Measurements from ENCODE around the gene LGI1. TPM values are rescaled to one million over a fixed set of nuclear protein-coding genes. Genes with fewer than 3 reads are reported as not detected.

Gene LGI1
- total RNA-seq, 1 donor from 2014 or later, result 0.26 TPM

GRCh38 chr10:93749218-93749799 is 8.4 kb upstream of the LGI1 start:
- peaks cover 11% of the 10 kb centered on the region for H3K4me1 Mint-ChIP-seq (ENCODE audit: unreplicated experiment)

GRCh38 chr10:93751124-93751523 is 6.6 kb upstream of the LGI1 start:
- H3K4me1 Mint-ChIP-seq (ENCODE audit: unreplicated experiment), result peaks cover 11% of the 10 kb centered on the region
- H3K27ac Mint-ChIP-seq (ENCODE audit: unreplicated experiment), result no peak overlapping the region
- H3K4me3 Mint-ChIP-seq (ENCODE audit: unreplicated experiment), result no peak overlapping the region
- no peaks in the 10 kb centered on the region for H3K27me3 Mint-ChIP-seq (ENCODE audit: unreplicated experiment)
- DNase-seq (ENCODE audit: low spot score), result no peak
- TF ChIP-seq, protein P1, sequence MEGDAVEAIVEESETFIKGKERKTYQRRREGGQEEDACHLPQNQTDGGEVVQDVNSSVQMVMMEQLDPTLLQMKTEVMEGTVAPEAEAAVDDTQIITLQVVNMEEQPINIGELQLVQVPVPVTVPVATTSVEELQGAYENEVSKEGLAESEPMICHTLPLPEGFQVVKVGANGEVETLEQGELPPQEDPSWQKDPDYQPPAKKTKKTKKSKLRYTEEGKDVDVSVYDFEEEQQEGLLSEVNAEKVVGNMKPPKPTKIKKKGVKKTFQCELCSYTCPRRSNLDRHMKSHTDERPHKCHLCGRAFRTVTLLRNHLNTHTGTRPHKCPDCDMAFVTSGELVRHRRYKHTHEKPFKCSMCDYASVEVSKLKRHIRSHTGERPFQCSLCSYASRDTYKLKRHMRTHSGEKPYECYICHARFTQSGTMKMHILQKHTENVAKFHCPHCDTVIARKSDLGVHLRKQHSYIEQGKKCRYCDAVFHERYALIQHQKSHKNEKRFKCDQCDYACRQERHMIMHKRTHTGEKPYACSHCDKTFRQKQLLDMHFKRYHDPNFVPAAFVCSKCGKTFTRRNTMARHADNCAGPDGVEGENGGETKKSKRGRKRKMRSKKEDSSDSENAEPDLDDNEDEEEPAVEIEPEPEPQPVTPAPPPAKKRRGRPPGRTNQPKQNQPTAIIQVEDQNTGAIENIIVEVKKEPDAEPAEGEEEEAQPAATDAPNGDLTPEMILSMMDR (IDR thresholded peaks at IDR 0.05; ENCODE audit: unreplicated experiment), result no peak
- no peaks in the 10 kb centered on the region for H3K9me3 Mint-ChIP-seq (ENCODE audit: unreplicated experiment)
- no peaks in the 10 kb centered on the region for H3K36me3 Mint-ChIP-seq (ENCODE audit: low read depth, unreplicated experiment)

More at GRCh38 chr10:93749218-93749799, 8.4 kb upstream of the LGI1 start:
- no peak for DNase-seq (ENCODE audit: low spot score)
- no peaks in the 10 kb centered on the region for H3K9me3 Mint-ChIP-seq (ENCODE audit: unreplicated experiment)
- TF ChIP-seq, protein P1 (IDR thresholded peaks at IDR 0.05; ENCODE audit: unreplicated experiment), result no peak
- H3K27ac Mint-ChIP-seq (ENCODE audit: unreplicated experiment), result no peak overlapping the region
- no peaks in the 10 kb centered on the region for H3K27me3 Mint-ChIP-seq (ENCODE audit: unreplicated experiment)
- no peak overlapping the region for H3K4me3 Mint-ChIP-seq (ENCODE audit: unreplicated experiment)
- no peaks in the 10 kb centered on the region for H3K36me3 Mint-ChIP-seq (ENCODE audit: low read depth, unreplicated experiment)

DNA sequence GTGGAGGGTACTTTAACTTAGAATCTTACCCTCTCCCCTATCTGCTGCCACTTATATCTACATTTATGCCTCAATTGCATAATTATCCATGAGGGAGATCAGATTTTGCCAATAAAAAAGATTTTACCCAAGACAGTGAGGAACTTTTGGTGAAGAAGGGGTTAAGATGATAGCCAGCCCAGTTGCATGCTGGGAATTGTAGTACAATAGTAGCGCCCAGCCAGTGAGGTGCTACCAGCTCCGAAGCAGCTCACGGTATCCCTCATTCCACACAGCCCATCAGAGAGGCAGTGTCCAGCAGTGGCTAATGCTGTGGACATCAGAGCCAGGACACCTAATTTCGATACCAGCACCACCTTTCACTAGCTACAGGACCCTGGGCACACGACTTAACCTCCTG is 5.9 kb upstream of the LGI1 start:
- H3K9me3 Mint-ChIP-seq (ENCODE audit: unreplicated experiment), result no peaks in the 10 kb centered on the region
- TF ChIP-seq, protein P1 (IDR thresholded peaks at IDR 0.05; ENCODE audit: unreplicated experiment), result no peak
- peaks cover 13% of the 10 kb centered on the region for H3K4me1 Mint-ChIP-seq (ENCODE audit: unreplicated experiment)
- DNase-seq (ENCODE audit: low spot score), result peak; percentile 33
- H3K36me3 Mint-ChIP-seq (ENCODE audit: low read depth, unreplicated experiment), result no peaks in the 10 kb centered on the region
- H3K4me3 Mint-ChIP-seq (ENCODE audit: unreplicated experiment), result no peak overlapping the region
- no peak overlapping the region for H3K27ac Mint-ChIP-seq (ENCODE audit: unreplicated experiment)
- no peaks in the 10 kb centered on the region for H3K27me3 Mint-ChIP-seq (ENCODE audit: unreplicated experiment)

GRCh38 chr10:93752761-93753160 is 5.0 kb upstream of the LGI1 start:
- DNase-seq (ENCODE audit: low spot score), result no peak
- H3K9me3 Mint-ChIP-seq (ENCODE audit: unreplicated experiment), result no peaks in the 10 kb centered on the region
- peaks cover 16% of the 10 kb centered on the region for H3K4me1 Mint-ChIP-seq (ENCODE audit: unreplicated experiment)
- no peak overlapping the region for H3K27ac Mint-ChIP-seq (ENCODE audit: unreplicated experiment)
- H3K27me3 Mint-ChIP-seq (ENCODE audit: unreplicated experiment), result no peaks in the 10 kb centered on the region
- TF ChIP-seq, protein P1 (IDR thresholded peaks at IDR 0.05; ENCODE audit: unreplicated experiment), result no peak
- no peak overlapping the region for H3K4me3 Mint-ChIP-seq (ENCODE audit: unreplicated experiment)
- no peaks in the 10 kb centered on the region for H3K36me3 Mint-ChIP-seq (ENCODE audit: low read depth, unreplicated experiment)

DNA sequence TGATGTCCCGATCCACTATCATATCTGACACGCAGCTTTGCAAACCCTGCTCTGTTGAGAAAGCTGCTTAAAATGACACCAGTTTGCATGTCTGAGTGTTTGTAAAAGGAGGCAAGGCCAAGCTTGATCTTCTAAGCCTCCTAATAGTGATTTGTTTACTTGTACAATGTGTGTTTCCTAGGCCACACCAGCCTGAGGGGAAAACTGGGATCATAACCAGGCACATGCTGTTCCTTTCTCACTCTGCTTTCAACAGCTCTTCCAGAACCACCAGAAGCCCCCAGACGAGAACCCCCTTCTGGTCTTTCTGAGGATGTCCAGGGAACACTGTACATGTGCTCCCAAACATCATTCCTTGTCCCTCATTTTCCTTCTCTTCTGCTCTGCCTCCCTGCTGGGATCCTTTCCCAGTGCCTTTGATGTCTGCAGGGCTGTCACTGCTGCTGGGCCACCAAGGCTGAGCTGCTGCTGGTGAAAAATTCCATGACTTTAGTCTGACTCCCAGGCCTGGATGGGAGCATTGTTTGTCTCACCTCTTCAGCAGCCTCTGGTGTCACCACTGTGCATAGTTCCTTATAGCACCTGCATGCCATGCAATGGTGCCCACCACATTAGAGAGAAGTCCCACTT is 4.0 kb upstream of the LGI1 start:
- no peaks in the 10 kb centered on the region for H3K9me3 Mint-ChIP-seq (ENCODE audit: unreplicated experiment)
- H3K36me3 Mint-ChIP-seq (ENCODE audit: low read depth, unreplicated experiment), result no peaks in the 10 kb centered on the region
- no peak overlapping the region for H3K27ac Mint-ChIP-seq (ENCODE audit: unreplicated experiment)
- peaks cover 25% of the 10 kb centered on the region for H3K4me1 Mint-ChIP-seq (ENCODE audit: unreplicated experiment)
- no peaks in the 10 kb centered on the region for H3K27me3 Mint-ChIP-seq (ENCODE audit: unreplicated experiment)
- H3K4me3 Mint-ChIP-seq (ENCODE audit: unreplicated experiment), result no peak overlapping the region
- TF ChIP-seq, protein P1 (IDR thresholded peaks at IDR 0.05; ENCODE audit: unreplicated experiment), result no peak
- no peak for DNase-seq (ENCODE audit: low spot score)
